A673 (cell line): ENCODE results near the gene SEZ6L. TPM values are rescaled to one million over a fixed set of nuclear protein-coding genes. Genes with fewer than 3 reads are reported as not detected.

Experiments used
- BruUV-seq: library from RNA; stranded (reverse); fragments of 400-500 nt; replicated peaks from 2 replicates; lab custom pipeline; 2021; lab: Mats Ljungman, UMichigan
- CTCF ChIA-PET: fragments of 300-600 bp; sonication (Branson Sonifier 250); formaldehyde crosslinking; loops from one replicate; lab custom pipeline; 2022; ENCODE audit warnings: antibody characterized with exemption; lab: Charles Lee
- POLR2A ChIA-PET: fragments of 300-600 bp; sonication (Branson Sonifier 250); formaldehyde crosslinking; loops from one replicate; lab custom pipeline; 2022; ENCODE audit warnings: antibody characterized with exemption; ENCODE audit not compliant: low non-redundant PET; lab: Charles Lee
- DNase-seq: peaks from one replicate; pipeline ENCODE4 v3.0.0-alpha.2; 2015; ENCODE audit warnings: low spot score
- H3K27ac ChIP-seq: fragments of 200-600 bp; sonication (generic); 2 replicates; pipeline ENCODE4 v1.5.1; 2016; ENCODE audit warnings: mixed run types, low read depth, mild to moderate bottlenecking, mixed read lengths, antibody characterized with exemption, low read length; ENCODE audit not compliant: poor library complexity, severe bottlenecking
- H3K27me3 ChIP-seq: fragments of 200-600 bp; sonication (generic); replicated peaks from 2 replicates; pipeline ENCODE4 v1.6.1; 2017; ENCODE audit warnings: mixed run types, low read depth, mild to moderate bottlenecking, mixed read lengths, antibody characterized with exemption, low read length; ENCODE audit not compliant: insufficient read depth, poor library complexity
- H3K36me3 ChIP-seq: fragments of 200-600 bp; sonication (generic); 2 replicates; pipeline ENCODE4 v1.6.1; 2016; ENCODE audit warnings: mixed run types, mild to moderate bottlenecking, mixed read lengths, antibody characterized with exemption, low read length; ENCODE audit not compliant: insufficient read depth, poor library complexity, severe bottlenecking
- H3K4me1 ChIP-seq: fragments of 200-600 bp; sonication (generic); 2 replicates; pipeline ENCODE4 v1.6.1; 2017; ENCODE audit warnings: mixed run types, mild to moderate bottlenecking, mixed read lengths, antibody characterized with exemption, low read length; ENCODE audit not compliant: insufficient read depth, poor library complexity, severe bottlenecking
- H3K4me3 ChIP-seq: fragments of 200-600 bp; sonication (generic); 2 replicates; pipeline ENCODE4 v1.5.1; 2016; ENCODE audit warnings: low read depth, mixed run types, mild to moderate bottlenecking, mixed read lengths, low read length; ENCODE audit not compliant: poor library complexity, severe bottlenecking
- H3K9me3 ChIP-seq: fragments of 200-600 bp; sonication (generic); 2 replicates; pipeline ENCODE4 v1.6.1; 2016; ENCODE audit warnings: mixed run types, low read depth, mild to moderate bottlenecking, mixed read lengths, antibody characterized with exemption, low read length; ENCODE audit not compliant: poor library complexity, severe bottlenecking
- EZH2 ChIP-seq: fragments of 200-600 bp; sonication (generic); IDR thresholded peaks from 2 replicates; pipeline ENCODE4 v1.6.1; 2017; ENCODE audit warnings: borderline replicate concordance, low read depth, mild to moderate bottlenecking, mixed read lengths, antibody characterized with exemption, low read length; ENCODE audit not compliant: poor library complexity, severe bottlenecking
- intact Hi-C: fragments of 100-400 bp; cut with micrococcal nuclease; formaldehyde crosslinking; loops from one replicate; pipeline ENCODE4 v1.10.0; 2022; ENCODE audit not compliant: unreplicated experiment
- total RNA-seq: library from RNA; stranded (reverse); gene quantifications from 2 replicates; pipeline ENCODE4 v1.2.3, GENCODE V29; 2021
- TF ChIP-seq, protein P1 (sequence below): fragments of 300-800, 200-600 bp; sonication (generic); conservative IDR thresholded peaks from 2 replicates; pipeline ENCODE4 v1.5.1; 2017; ENCODE audit warnings: low read depth, mild to moderate bottlenecking, antibody characterized with exemption, low read length, moderate library complexity, mixed read lengths

Gene SEZ6L
- total RNA-seq, 1 experiment from 2014 or later, result 6.3 TPM

DNA sequence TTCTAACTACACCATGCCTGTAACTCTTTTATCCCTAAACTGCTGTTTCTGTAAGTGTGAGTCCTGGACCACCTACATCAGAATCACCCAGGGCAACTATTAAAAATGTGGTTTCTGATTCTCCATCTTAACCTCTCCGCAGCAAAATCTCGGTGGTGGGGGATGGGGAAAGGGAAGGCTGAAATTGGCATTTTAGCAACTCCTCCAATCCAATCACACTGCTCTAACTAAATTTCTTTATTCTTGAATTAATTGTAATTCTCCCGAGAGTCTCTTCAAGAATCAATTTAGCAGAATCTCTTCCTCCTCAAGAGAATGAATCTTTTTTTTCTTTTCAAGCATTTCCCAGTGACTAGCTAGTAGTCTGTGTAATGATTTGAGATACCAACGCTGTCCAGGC lies 36.2 kb downstream of the SEZ6L start:
- intact Hi-C loops, result no loop called here
- Histone ChIP-seq H3K27ac (no peak overlapping the region), H3K9me3 (no peaks in the 10 kb centered on the region), H3K4me3 (no peak overlapping the region), H3K27me3 (peaks cover 7% of the 10 kb centered on the region), H3K36me3 (no peaks in the 10 kb centered on the region), H3K4me1 (no peaks in the 10 kb centered on the region)
- BruUV-seq, result no TSS peak
- no peak for DNase-seq
- ChIA-PET POLR2A (no interaction called here), CTCF (no interaction called here)
- no peak for TF ChIP-seq EZH2
- TF ChIP-seq, protein P1, sequence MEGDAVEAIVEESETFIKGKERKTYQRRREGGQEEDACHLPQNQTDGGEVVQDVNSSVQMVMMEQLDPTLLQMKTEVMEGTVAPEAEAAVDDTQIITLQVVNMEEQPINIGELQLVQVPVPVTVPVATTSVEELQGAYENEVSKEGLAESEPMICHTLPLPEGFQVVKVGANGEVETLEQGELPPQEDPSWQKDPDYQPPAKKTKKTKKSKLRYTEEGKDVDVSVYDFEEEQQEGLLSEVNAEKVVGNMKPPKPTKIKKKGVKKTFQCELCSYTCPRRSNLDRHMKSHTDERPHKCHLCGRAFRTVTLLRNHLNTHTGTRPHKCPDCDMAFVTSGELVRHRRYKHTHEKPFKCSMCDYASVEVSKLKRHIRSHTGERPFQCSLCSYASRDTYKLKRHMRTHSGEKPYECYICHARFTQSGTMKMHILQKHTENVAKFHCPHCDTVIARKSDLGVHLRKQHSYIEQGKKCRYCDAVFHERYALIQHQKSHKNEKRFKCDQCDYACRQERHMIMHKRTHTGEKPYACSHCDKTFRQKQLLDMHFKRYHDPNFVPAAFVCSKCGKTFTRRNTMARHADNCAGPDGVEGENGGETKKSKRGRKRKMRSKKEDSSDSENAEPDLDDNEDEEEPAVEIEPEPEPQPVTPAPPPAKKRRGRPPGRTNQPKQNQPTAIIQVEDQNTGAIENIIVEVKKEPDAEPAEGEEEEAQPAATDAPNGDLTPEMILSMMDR, result no peak

DNA sequence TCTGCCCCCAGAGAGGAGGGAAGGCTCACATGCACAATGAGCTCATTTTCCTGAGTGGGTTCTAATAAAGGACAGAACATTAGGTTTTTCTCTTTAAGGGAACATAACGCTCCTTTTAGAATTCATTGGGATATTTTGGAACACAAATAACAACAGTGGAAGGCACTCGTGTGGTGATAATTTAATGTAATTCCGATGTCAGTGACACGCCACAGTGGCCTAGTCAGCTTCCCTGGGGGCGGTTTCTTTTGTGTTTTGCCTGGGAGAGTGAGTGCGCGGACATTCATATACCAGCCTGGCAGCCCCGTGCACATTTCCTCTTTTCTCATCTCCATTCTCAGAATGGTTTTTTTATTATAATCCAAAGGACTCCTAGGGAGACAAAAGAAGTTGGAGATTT lies 41.1 kb downstream of the SEZ6L start:
- BruUV-seq, result no TSS peak
- CTCF ChIA-PET, result interaction anchor here (1.3 kb wide), 1 partner anchor 38 kb away, joined by 3 read pairs; no protein-coding TSS in a partner anchor

DNA sequence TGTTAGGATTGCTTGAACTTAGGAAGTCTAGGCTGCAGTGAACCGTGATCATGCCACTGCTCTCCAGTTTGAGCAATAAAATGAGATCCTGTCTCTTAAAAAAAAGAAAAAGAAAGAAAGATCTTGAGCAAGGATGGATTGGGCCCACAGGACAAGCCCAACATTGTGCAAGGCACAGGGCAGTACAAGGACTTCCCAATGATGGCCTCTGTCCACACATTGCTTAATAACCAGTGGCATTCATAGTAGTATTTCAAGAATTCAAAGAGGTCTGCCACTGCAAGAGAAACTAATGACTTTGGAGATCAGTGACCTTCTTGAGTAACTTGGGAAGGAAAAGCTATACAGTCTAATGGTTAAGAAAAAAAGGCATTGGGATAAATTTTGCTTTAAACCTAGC lies 44.6 kb downstream of the SEZ6L start:
- Histone ChIP-seq H3K36me3 (no peaks in the 10 kb centered on the region), H3K27me3 (peaks cover 26% of the 10 kb centered on the region), H3K27ac (no peak overlapping the region), H3K4me1 (no peaks in the 10 kb centered on the region), H3K9me3 (no peaks in the 10 kb centered on the region), H3K4me3 (no peak overlapping the region)
- intact Hi-C loops, result loop anchor here (2.0 kb wide), 1 partner anchor 23 kb away; no protein-coding TSS in a partner anchor
- no peak for TF ChIP-seq EZH2
- TF ChIP-seq, protein P1, result no peak
- BruUV-seq, result no TSS peak
- DNase-seq, result no peak
- ChIA-PET CTCF (no interaction called here), POLR2A (no interaction called here)

More for the DNA sequence above, 41.1 kb downstream of the SEZ6L start:
- TF ChIP-seq, protein P1, result no peak
- no peak for TF ChIP-seq EZH2
- H3K36me3 ChIP-seq, result no peaks in the 10 kb centered on the region
- intact Hi-C loops, result no loop called here
- no peak overlapping the region for H3K27ac ChIP-seq
- no peak for DNase-seq
- H3K4me3 ChIP-seq, result no peak overlapping the region
- H3K9me3 ChIP-seq, result no peaks in the 10 kb centered on the region
- POLR2A ChIA-PET, result no interaction called here
- H3K4me1 ChIP-seq, result no peaks in the 10 kb centered on the region
- H3K27me3 ChIP-seq, result peaks cover 21% of the 10 kb centered on the region
